ENCODE measurements around the gene CPSF7.

The CPSF7 gene

GRCh38 chr11:61364012-61364675 lies 65.6 kb downstream of the CPSF7 start:
- no peak for DNase-seq (ENCODE audit: low read depth)
- TF ChIP-seq CTCF (conservative IDR thresholded peaks at IDR 0.05; ENCODE audit: low read depth, low read length), result no peak

GRCh38 chr11:61362542-61362875 lies 67.3 kb downstream of the CPSF7 start:
- H3K4me3 ChIP-seq (ENCODE audit: low read length), result peak overlapping the region; percentile 97
- DNase-seq (ENCODE audit: low read depth), result peak; percentile 58
- no peak for TF ChIP-seq CTCF (conservative IDR thresholded peaks at IDR 0.05; ENCODE audit: low read depth, low read length)

More at GRCh38 chr11:61364012-61364675, 65.6 kb downstream of the CPSF7 start:
- H3K4me3 ChIP-seq (ENCODE audit: low read length), result no peak overlapping the region

GRCh38 chr11:61361741-61362541 lies 67.8 kb downstream of the CPSF7 start, which contains the start of the genes CYB561A3 and TMEM138:
Gene CYB561A3 (minus strand): TSS chr11:61361882. CDS start chr11:61356713, 5,169 bp downstream.
Gene TMEM138 (plus strand): TSS chr11:61362374. CDS start chr11:61364391, 2,017 bp downstream.
- TF ChIP-seq CTCF (conservative IDR thresholded peaks at IDR 0.05; ENCODE audit: low read depth, low read length), result no peak
- peak; percentile 80 for DNase-seq (ENCODE audit: low read depth)
- peak within 1 kb of the TSS; percentile 97 for H3K4me3 ChIP-seq (ENCODE audit: low read length)

GRCh38 chr11:61361237-61361740 lies 68.5 kb downstream of the CPSF7 start:
- no peak for TF ChIP-seq CTCF (conservative IDR thresholded peaks at IDR 0.05; ENCODE audit: low read depth, low read length)
- DNase-seq (ENCODE audit: low read depth), result no peak
- H3K4me3 ChIP-seq (ENCODE audit: low read length), result peak overlapping the region; percentile 97

- TF ChIP-seq CTCF (conservative IDR thresholded peaks at IDR 0.05; ENCODE audit: low read depth, low read length), result no peak
- no peak for DNase-seq (ENCODE audit: low read depth)
- no peak overlapping the region for H3K4me3 ChIP-seq (ENCODE audit: low read length)
Measured at GRCh38 chr11:61359516-61359915, 70.3 kb downstream of the CPSF7 start.

- DNase-seq (ENCODE audit: low read depth), result no peak
- no peak for TF ChIP-seq CTCF (conservative IDR thresholded peaks at IDR 0.05; ENCODE audit: low read depth, low read length)
- H3K4me3 ChIP-seq (ENCODE audit: low read length), result no peak overlapping the region
Measured at GRCh38 chr11:61358566-61358965, 71.2 kb downstream of the CPSF7 start.
